Activated CD4-positive, CD25-positive, alpha-beta regulatory T cell treated with anti-CD3 and anti-CD28 coated beads, Interleukin-2, amount 50 U/mL, for 16 hours (primary cell): ENCODE measurements around the gene DAB2IP.

ENCODE experiments used
- DNase-seq: peaks from one replicate; pipeline ENCODE4 v3.0.0-alpha.2; 2020; ENCODE audit warnings: low read depth, low spot score

Gene DAB2IP

GRCh38 chr9:121816845-121817450 lies 165.5 kb downstream of the DAB2IP start:
- DNase-seq, result no peak

GRCh38 chr9:121817476-121817875 lies 166.0 kb downstream of the DAB2IP start:
- no peak for DNase-seq

- no peak for DNase-seq
Measured at GRCh38 chr9:121818016-121818661, 166.7 kb downstream of the DAB2IP start.

- no peak for DNase-seq
Measured at GRCh38 chr9:121818841-121819427, 167.5 kb downstream of the DAB2IP start.

- DNase-seq, result no peak
Measured at GRCh38 chr9:121819428-121820231, 168.2 kb downstream of the DAB2IP start.

- no peak for DNase-seq
Measured at GRCh38 chr9:121820286-121821005, 169.0 kb downstream of the DAB2IP start.

- no peak for DNase-seq
Measured at GRCh38 chr9:121821326-121821725, 169.9 kb downstream of the DAB2IP start.

- no peak for DNase-seq
Measured at GRCh38 chr9:121822093-121823085, 171.0 kb downstream of the DAB2IP start.

GRCh38 chr9:121823451-121824169 lies 172.2 kb downstream of the DAB2IP start:
- no peak for DNase-seq

- DNase-seq, result no peak
Measured at GRCh38 chr9:121824651-121825030, 173.2 kb downstream of the DAB2IP start.

GRCh38 chr9:121825031-121825691 lies 173.7 kb downstream of the DAB2IP start:
- DNase-seq, result no peak

GRCh38 chr9:121826711-121827110 lies 175.3 kb downstream of the DAB2IP start:
- no peak for DNase-seq

- DNase-seq, result no peak
Measured at GRCh38 chr9:121827251-121827967, 176.0 kb downstream of the DAB2IP start.

GRCh38 chr9:121830441-121831140 lies 179.2 kb downstream of the DAB2IP start:
- no peak for DNase-seq

- no peak for DNase-seq
Measured at GRCh38 chr9:121831869-121832268, 180.4 kb downstream of the DAB2IP start.

GRCh38 chr9:121833061-121833460 lies 181.6 kb downstream of the DAB2IP start:
- no peak for DNase-seq
